BJ (cell line): Measurements from ENCODE around the gene TGOLN2. TPM values are rescaled to one million over a fixed set of nuclear protein-coding genes. Genes with fewer than 3 reads are reported as not detected.
"Not testable (repeated sequence)": the region's sequence is repeated elsewhere in the genome, so short reads cannot be mapped to it uniquely, and the experiment has no call there.

Source experiments
- CTCF ChIA-PET: fragments of 350-600 bp; formaldehyde crosslinking; extraction: SDS; loops from one replicate; lab custom pipeline; 2021; ENCODE audit warnings: antibody characterized with exemption, inconsistent platforms; lab: Yijun Ruan, JAX
- POLR2A ChIA-PET: fragments of 300-600 bp; sonication (Branson Sonifier 250); formaldehyde crosslinking; extraction: SDS; loops from one replicate; lab custom pipeline; 2021; ENCODE audit warnings: antibody characterized with exemption; lab: Charles Lee
- DNase-seq: peaks from one replicate; pipeline ENCODE4 v3.0.0-alpha.2; 2011; ENCODE audit warnings: low read depth
- H3K27me3 ChIP-seq: 2 replicates; pipeline ENCODE4 v1.6.0; 2011; ENCODE audit warnings: low read length; ENCODE audit not compliant: control insufficient read depth, insufficient read depth
- H3K36me3 ChIP-seq: 2 replicates; pipeline ENCODE4 v1.5.1; 2011; ENCODE audit warnings: low read length; ENCODE audit not compliant: control insufficient read depth, insufficient read depth
- H3K4me3 ChIP-seq: 2 replicates; pipeline ENCODE4 v1.5.1; 2011; ENCODE audit warnings: low read depth, mild to moderate bottlenecking, control low read depth, low read length
- CTCF ChIP-seq: IDR thresholded peaks from 2 replicates; pipeline ENCODE4 v1.5.1; 2011; ENCODE audit warnings: low read depth, mild to moderate bottlenecking, control low read depth, inconsistent platforms, low read length, moderate library complexity; ENCODE audit not compliant: insufficient read depth
- polyA plus RNA-seq: library from polyadenylated mRNA; depleted of rRNA; stranded (reverse); fragments of >200 nt; gene quantifications from 2 replicates; pipeline ENCODE4 v1.2.3, GENCODE V29; 2011

The TGOLN2 gene
- polyA plus RNA-seq, 1 experiment: 132 TPM

- CTCF ChIA-PET: no interaction called here
- DNase-seq: no peak
- POLR2A ChIA-PET: interaction anchor here (0.6 kb wide), 1 partner anchor 265 kb away, joined by 4 read pairs; no protein-coding TSS in a partner anchor
- Histone ChIP-seq H3K4me3 (no peak overlapping the region), H3K27me3 (no peaks in the 10 kb centered on the region), H3K36me3 (peaks cover 12% of the 10 kb centered on the region)
- TF ChIP-seq CTCF: no peak
These were observed 4.3 kb downstream of the TGOLN2 start for GRCh38 chr2:85323351-85323987.

- Histone ChIP-seq H3K4me3 (no peak overlapping the region), H3K27me3 (no peaks in the 10 kb centered on the region), H3K36me3 (peaks cover 20% of the 10 kb centered on the region)
- CTCF ChIA-PET: interaction anchor here (0.6 to 3.1 kb wide), 4 partner anchors 19 to 123 kb away, joined by 3 to 26 read pairs (median 3); no protein-coding TSS in a partner anchor
- POLR2A ChIA-PET: no interaction called here
- DNase-seq: no peak
- no peak for TF ChIP-seq CTCF
These were observed 8.0 kb downstream of the TGOLN2 start for GRCh38 chr2:85319796-85320195.

- no peak for TF ChIP-seq CTCF
- DNase-seq: peak; percentile 47
- POLR2A ChIA-PET: interaction anchor here (0.8 kb wide), 1 partner anchor 41 kb away, joined by 3 read pairs; no protein-coding TSS in a partner anchor
- CTCF ChIA-PET: interaction anchor here (0.8 to 3.1 kb wide), 5 partner anchors 10 to 252 kb away, joined by 3 to 26 read pairs (median 3); no protein-coding TSS in a partner anchor
- no peaks in the 10 kb centered on the region for H3K27me3 ChIP-seq
- no peak overlapping the region for H3K4me3 ChIP-seq
- H3K36me3 ChIP-seq: peaks cover 22% of the 10 kb centered on the region
These were observed 9.3 kb downstream of the TGOLN2 start for GRCh38 chr2:85318222-85319074.

GRCh38 chr2:85315921-85316320 is 11.9 kb downstream of the TGOLN2 start:
- CTCF ChIA-PET, POLR2A ChIA-PET: not testable (repeated sequence)
- H3K36me3 ChIP-seq: peaks cover 19% of the 10 kb centered on the region

GRCh38 chr2:85314884-85315242 is 12.9 kb downstream of the TGOLN2 start:
- DNase-seq: no peak
- Histone ChIP-seq H3K36me3 (peaks cover 16% of the 10 kb centered on the region), H3K27me3 (no peaks in the 10 kb centered on the region), H3K4me3 (no peak overlapping the region)
- ChIA-PET CTCF (interaction anchor here (0.7 to 2.3 kb wide), 2 partner anchors 15 to 17 kb away, joined by 3 to 12 read pairs; no protein-coding TSS in a partner anchor), POLR2A (no interaction called here)
- no peak for TF ChIP-seq CTCF

More at GRCh38 chr2:85315921-85316320, 11.9 kb downstream of the TGOLN2 start:
- H3K4me3 ChIP-seq, H3K27me3 ChIP-seq, DNase-seq: not testable (repeated sequence)
